Thoracic aorta (tissue), 2 donors: ENCODE measurements around the gene HOMER1. TPM values are rescaled to one million over a fixed set of nuclear protein-coding genes. Genes with fewer than 3 reads are reported as not detected.
"Not testable (repeated sequence)": the region's sequence is repeated elsewhere in the genome, so short reads cannot be mapped to it uniquely, and the experiment has no call there.

ENCODE experiments used
- ATAC-seq: fragments of 150-250 bp; one replicate; pipeline ENCODE4 v1.8.0; 2017; ENCODE audit warnings: low read depth; ENCODE audit not compliant: insufficient number of reproducible peaks, low FRiP score
- DNase-seq: peaks from one replicate; pipeline ENCODE4 v3.0.0-alpha.2; 2020; ENCODE audit warnings: low spot score
- H3K27ac ChIP-seq, 2 donors: fragments of 200-600 bp; sonication (generic); 1 replicate in 1 of 2; 2 replicates in 1 of 2; pipeline ENCODE4 v1.5.1; 2016; ENCODE audit warnings: mild to moderate bottlenecking in 2 of 2, moderate library complexity in 2 of 2
- H3K27me3 ChIP-seq: fragments of 200-600 bp; sonication (generic); replicated peaks from 2 replicates; pipeline ENCODE4 v1.6.0; 2016; ENCODE audit warnings: mild to moderate bottlenecking; ENCODE audit not compliant: insufficient read depth
- H3K36me3 ChIP-seq: fragments of 200-600 bp; sonication (generic); one replicate; pipeline ENCODE4 v1.5.1; 2016
- H3K4me1 ChIP-seq, 2 donors: fragments of 200-600 bp; sonication (generic); 1 replicate in 1 of 2; 2 replicates in 1 of 2; pipeline versions ENCODE4 v1.5.1 to v1.6.0; 2016; ENCODE audit warnings: low read depth in 2 of 2, mild to moderate bottlenecking in 1 of 2; ENCODE audit not compliant: control insufficient read depth in 1 of 2
- H3K4me3 ChIP-seq: fragments of 200-600 bp; sonication (generic); 2 replicates; pipeline ENCODE4 v1.5.1; 2016; ENCODE audit warnings: mild to moderate bottlenecking
- H3K9me3 ChIP-seq: fragments of 200-600 bp; sonication (generic); 2 replicates; pipeline ENCODE4 v1.5.1; 2016
- CTCF ChIP-seq: fragments of 200-600 bp; sonication (generic); IDR thresholded peaks from one replicate; pipeline ENCODE4 v1.5.1; 2019; ENCODE audit warnings: antibody characterized with exemption
- total RNA-seq, 2 donors: library from RNA; depleted of rRNA; stranded (reverse); fragments of >200 nt; gene quantifications; one replicate each; pipeline versions ENCODE4 v1.1.0 to v1.2.3, GENCODE V29; 2016

HOMER1 gene
- total RNA-seq, 2 donors from 2014 or later = 2.4 to 7.8 TPM

GRCh38 chr5:79386679-79387078, 127.3 kb downstream of the HOMER1 start:
- no peaks in the 10 kb centered on the region for H3K27me3 ChIP-seq
- H3K36me3 ChIP-seq = no peaks in the 10 kb centered on the region
- no peak for DNase-seq
- H3K4me1 ChIP-seq = no peaks in the 10 kb centered on the region
- no peak for TF ChIP-seq CTCF
- no peak for ATAC-seq
- H3K4me3 ChIP-seq = no peak overlapping the region
- no peak overlapping the region for H3K27ac ChIP-seq
- peaks cover 7% of the 10 kb centered on the region for H3K9me3 ChIP-seq

GRCh38 chr5:79385126-79385525, 128.8 kb downstream of the HOMER1 start:
- not testable (repeated sequence) for DNase-seq, ATAC-seq, H3K27me3 ChIP-seq, H3K4me1 ChIP-seq, H3K27ac ChIP-seq, H3K36me3 ChIP-seq, H3K4me3 ChIP-seq
- H3K9me3 ChIP-seq = peaks cover 14% of the 10 kb centered on the region

GRCh38 chr5:79378510-79379186, 135.3 kb downstream of the HOMER1 start:
- no peak for TF ChIP-seq CTCF
- DNase-seq = no peak
- Histone ChIP-seq H3K27me3 (no peaks in the 10 kb centered on the region), H3K9me3 (peaks cover 14% of the 10 kb centered on the region), H3K36me3 (no peaks in the 10 kb centered on the region), H3K4me1 (peaks cover 0 to 4% of the 10 kb centered on the region in 2 donors), H3K27ac (no peak overlapping the region), H3K4me3 (no peak overlapping the region)
- no peak for ATAC-seq

- no peak for ATAC-seq
Observed at GRCh38 chr5:79357398-79357797, 156.5 kb downstream of the HOMER1 start.

DNA sequence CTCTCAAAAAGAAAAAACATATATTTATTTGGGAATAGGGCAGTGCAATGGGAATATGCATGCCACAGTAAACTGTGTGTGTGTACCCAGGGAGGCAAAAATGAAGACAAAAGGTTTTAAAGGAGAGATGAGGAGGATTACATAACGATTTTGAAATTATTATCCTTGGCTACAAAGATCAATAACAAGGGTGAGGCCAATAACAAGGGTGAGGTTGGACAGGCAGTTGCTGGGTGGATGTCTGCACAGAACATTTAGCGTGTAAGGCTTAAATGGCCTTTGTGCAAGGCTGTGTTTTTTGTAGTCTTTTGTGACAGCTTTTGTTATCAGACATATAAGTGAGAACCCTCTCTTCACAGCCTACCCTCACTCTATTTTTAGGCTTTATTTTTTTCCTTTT, 164.1 kb downstream of the HOMER1 start:
- ATAC-seq = no peak
- H3K4me3 ChIP-seq = no peak overlapping the region
- H3K4me1 ChIP-seq = no peaks in the 10 kb centered on the region
- no peaks in the 10 kb centered on the region for H3K36me3 ChIP-seq
- H3K27me3 ChIP-seq = no peaks in the 10 kb centered on the region
- H3K9me3 ChIP-seq = no peaks in the 10 kb centered on the region
- no peak for DNase-seq
- TF ChIP-seq CTCF = no peak
- H3K27ac ChIP-seq = no peak overlapping the region

More at GRCh38 chr5:79357398-79357797, 156.5 kb downstream of the HOMER1 start:
- no peaks in the 10 kb centered on the region for H3K27me3 ChIP-seq
- no peaks in the 10 kb centered on the region for H3K9me3 ChIP-seq
- no peak for DNase-seq
- no peak overlapping the region for H3K4me3 ChIP-seq
- TF ChIP-seq CTCF = no peak
- no peaks in the 10 kb centered on the region for H3K36me3 ChIP-seq
- H3K27ac ChIP-seq = no peak overlapping the region
- no peaks in the 10 kb centered on the region for H3K4me1 ChIP-seq

GRCh38 chr5:79349047-79349446, 164.9 kb downstream of the HOMER1 start:
- Histone ChIP-seq H3K27ac (no peak overlapping the region), H3K4me1 (no peaks in the 10 kb centered on the region), H3K9me3 (no peaks in the 10 kb centered on the region), H3K36me3 (no peaks in the 10 kb centered on the region), H3K27me3 (no peaks in the 10 kb centered on the region), H3K4me3 (no peak overlapping the region)
- TF ChIP-seq CTCF = no peak
- DNase-seq (no peak), ATAC-seq (no peak)
